Peyer's patch (tissue), 4 donors: ENCODE data around the gene WBP11. TPM values are rescaled to one million over a fixed set of nuclear protein-coding genes. Genes with fewer than 3 reads are reported as not detected.

Experiments used
- DNase-seq, 3 donors: peaks; one replicate each; pipeline ENCODE4 v3.0.0-alpha.2; 2017 to 2019
- H3K27ac ChIP-seq, 4 donors: fragments of 200-600 bp; sonication (generic); one replicate each; pipeline ENCODE4 v1.5.1; 2016 to 2019
- H3K27me3 ChIP-seq, 2 donors: fragments of 200-600 bp; sonication (generic); one replicate each; pipeline ENCODE4 v1.5.1; 2019
- H3K36me3 ChIP-seq, 3 donors: fragments of 200-600 bp; sonication (generic); one replicate each; pipeline ENCODE4 v1.5.1; 2016 to 2019
- H3K4me1 ChIP-seq, 4 donors: fragments of 200-600 bp; sonication (generic); one replicate each; pipeline ENCODE4 v1.5.1; 2016 to 2019
- H3K4me3 ChIP-seq, 4 donors: fragments of 200-600 bp; sonication (generic); 1 replicate in 3 of 4; 2 replicates in 1 of 4; pipeline ENCODE4 v1.5.1; 2016 to 2019; ENCODE audit warnings: mild to moderate bottlenecking in 1 of 4
- H3K9me3 ChIP-seq, 4 donors: fragments of 200-600 bp; sonication (generic); one replicate each; pipeline ENCODE4 v1.5.1; 2016 to 2019; ENCODE audit warnings: mild to moderate bottlenecking in 1 of 4
- POLR2A ChIP-seq, 2 donors: fragments of 450-650 bp; IDR thresholded peaks; one replicate each; pipeline ENCODE4 v1.5.1; 2017; ENCODE audit warnings: antibody characterized with exemption in 2 of 2, mild to moderate bottlenecking in 2 of 2, moderate library complexity in 2 of 2
- total RNA-seq, 4 donors: library from RNA; depleted of rRNA; stranded (reverse); fragments of >200 nt; gene quantifications; one replicate each; pipeline ENCODE4 v1.1.0, GENCODE V29; 2016
- TF ChIP-seq, protein P1 (sequence below), 6 experiments: fragments of 450-650 bp in 4 of 6; fragments of 200-600 bp in 2 of 6; sonication (generic) in 1 of 6; IDR thresholded peaks; one replicate each; pipeline ENCODE4 v1.5.1; 2017 to 2019; ENCODE audit warnings: antibody characterized with exemption in 6 of 6, mild to moderate bottlenecking in 3 of 6, moderate library complexity in 1 of 6

The WBP11 gene
- total RNA-seq, 4 donors from 2014 or later, result 12.3 to 42.9 (median 12.8) TPM

DNA sequence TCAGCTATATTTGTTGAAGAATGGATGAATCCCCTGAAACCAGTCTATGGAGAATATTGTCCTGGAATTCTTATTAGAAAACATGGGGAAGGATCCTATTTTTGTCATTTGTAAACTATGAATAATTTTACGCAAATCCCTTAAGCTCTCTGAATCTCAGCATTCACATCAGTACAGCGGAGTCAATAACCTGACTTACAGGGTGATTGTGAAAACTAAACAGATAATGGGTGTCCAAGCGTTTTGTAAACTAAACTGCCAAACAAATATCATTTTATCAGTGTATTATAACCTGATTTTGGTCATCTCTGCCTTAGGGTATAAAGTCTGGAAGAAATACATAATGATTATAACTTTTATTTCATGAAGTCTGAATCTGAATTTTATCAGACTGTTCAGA, 30.1 kb upstream of the WBP11 start:
- no peak overlapping the region for H3K4me3 ChIP-seq
- no peak for TF ChIP-seq POLR2A (IDR thresholded peaks at IDR 0.05)
- DNase-seq, result no peak

DNA sequence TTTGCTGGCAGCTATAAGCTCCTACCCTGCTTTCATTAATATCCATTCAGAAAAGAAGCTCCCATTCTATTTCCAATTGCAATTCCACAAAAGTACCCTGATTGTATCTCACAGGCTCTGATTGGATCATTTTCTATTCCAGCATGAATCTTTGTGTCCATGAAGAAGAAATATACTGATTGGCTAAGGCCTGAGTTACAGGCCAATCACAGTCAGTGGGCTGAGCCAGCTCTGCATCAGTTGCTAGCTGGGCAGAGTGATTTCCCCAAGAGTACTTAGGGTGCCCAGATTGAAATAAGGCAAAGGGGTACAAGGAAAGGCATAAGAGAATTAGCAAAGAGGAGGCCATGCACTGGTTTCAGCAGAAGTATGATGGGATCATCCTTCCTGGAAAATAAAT, 25.6 kb upstream of the WBP11 start:
- Histone ChIP-seq H3K27me3 (no peaks in the 10 kb centered on the region), H3K36me3 (no peaks in the 10 kb centered on the region), H3K9me3 (no peaks in the 10 kb centered on the region), H3K27ac (no peak overlapping the region), H3K4me3 (no peak overlapping the region), H3K4me1 (no peaks in the 10 kb centered on the region)
- DNase-seq, result no peak
- TF ChIP-seq, protein P1, sequence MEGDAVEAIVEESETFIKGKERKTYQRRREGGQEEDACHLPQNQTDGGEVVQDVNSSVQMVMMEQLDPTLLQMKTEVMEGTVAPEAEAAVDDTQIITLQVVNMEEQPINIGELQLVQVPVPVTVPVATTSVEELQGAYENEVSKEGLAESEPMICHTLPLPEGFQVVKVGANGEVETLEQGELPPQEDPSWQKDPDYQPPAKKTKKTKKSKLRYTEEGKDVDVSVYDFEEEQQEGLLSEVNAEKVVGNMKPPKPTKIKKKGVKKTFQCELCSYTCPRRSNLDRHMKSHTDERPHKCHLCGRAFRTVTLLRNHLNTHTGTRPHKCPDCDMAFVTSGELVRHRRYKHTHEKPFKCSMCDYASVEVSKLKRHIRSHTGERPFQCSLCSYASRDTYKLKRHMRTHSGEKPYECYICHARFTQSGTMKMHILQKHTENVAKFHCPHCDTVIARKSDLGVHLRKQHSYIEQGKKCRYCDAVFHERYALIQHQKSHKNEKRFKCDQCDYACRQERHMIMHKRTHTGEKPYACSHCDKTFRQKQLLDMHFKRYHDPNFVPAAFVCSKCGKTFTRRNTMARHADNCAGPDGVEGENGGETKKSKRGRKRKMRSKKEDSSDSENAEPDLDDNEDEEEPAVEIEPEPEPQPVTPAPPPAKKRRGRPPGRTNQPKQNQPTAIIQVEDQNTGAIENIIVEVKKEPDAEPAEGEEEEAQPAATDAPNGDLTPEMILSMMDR (IDR thresholded peaks at IDR 0.05), result no peak
- TF ChIP-seq POLR2A (IDR thresholded peaks at IDR 0.05), result no peak

More for the DNA sequence above, 30.1 kb upstream of the WBP11 start:
- H3K4me1 ChIP-seq, result no peaks in the 10 kb centered on the region
- no peaks in the 10 kb centered on the region for H3K36me3 ChIP-seq
- no peaks in the 10 kb centered on the region for H3K27me3 ChIP-seq
- no peak overlapping the region for H3K27ac ChIP-seq
- H3K9me3 ChIP-seq, result no peaks in the 10 kb centered on the region

DNA sequence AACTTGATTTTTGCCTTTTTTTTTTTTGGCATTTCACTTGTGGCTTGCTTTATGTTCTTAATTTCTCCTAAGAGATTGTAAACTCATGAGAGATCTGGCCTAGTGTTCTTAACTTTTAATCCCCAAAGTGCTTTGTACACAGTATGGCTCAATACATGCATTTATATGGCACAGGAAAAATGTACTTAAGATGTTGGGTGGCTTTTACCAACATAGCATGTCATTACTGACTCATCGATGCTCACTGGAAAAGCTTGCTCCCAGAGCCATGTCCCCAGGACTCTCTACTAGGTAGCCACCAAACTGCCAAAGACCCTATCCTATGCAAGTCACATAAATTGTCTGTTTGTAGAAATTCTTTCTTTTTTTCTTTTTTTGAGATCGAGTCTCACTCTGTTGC, 23.8 kb upstream of the WBP11 start:
- Histone ChIP-seq H3K27ac (no peak overlapping the region), H3K4me1 (no peaks in the 10 kb centered on the region), H3K36me3 (no peaks in the 10 kb centered on the region), H3K9me3 (no peaks in the 10 kb centered on the region), H3K27me3 (no peaks in the 10 kb centered on the region), H3K4me3 (no peak overlapping the region)
- DNase-seq, result no peak
- TF ChIP-seq, protein P1 (IDR thresholded peaks at IDR 0.05), result no peak
- TF ChIP-seq POLR2A (IDR thresholded peaks at IDR 0.05), result no peak

DNA sequence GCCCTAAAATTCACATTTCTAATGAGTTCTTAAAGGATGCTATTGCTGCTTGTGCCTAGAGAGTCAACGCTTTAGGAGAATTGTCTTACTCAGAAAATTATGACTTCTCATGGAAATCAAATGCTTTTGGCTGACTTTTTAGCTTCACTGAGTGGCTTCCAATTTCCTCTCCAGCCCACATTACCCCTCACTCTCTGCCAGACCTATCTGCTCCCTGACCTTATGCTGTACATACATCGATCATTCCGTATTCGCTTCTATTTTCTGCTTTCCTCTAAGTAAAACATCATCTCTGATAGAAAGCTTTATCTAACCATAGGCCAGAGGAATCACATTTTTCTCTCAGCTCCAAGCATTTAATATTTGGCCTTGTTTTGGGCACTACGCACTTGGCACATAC, 23.2 kb upstream of the WBP11 start:
- H3K27me3 ChIP-seq, result no peaks in the 10 kb centered on the region
- H3K4me1 ChIP-seq, result no peaks in the 10 kb centered on the region
- H3K36me3 ChIP-seq, result no peaks in the 10 kb centered on the region
- H3K9me3 ChIP-seq, result no peaks in the 10 kb centered on the region
- DNase-seq, result no peak
- H3K4me3 ChIP-seq, result no peak overlapping the region
- no peak overlapping the region for H3K27ac ChIP-seq
- TF ChIP-seq, protein P1 (IDR thresholded peaks at IDR 0.05), result no peak
- TF ChIP-seq POLR2A (IDR thresholded peaks at IDR 0.05), result no peak

DNA sequence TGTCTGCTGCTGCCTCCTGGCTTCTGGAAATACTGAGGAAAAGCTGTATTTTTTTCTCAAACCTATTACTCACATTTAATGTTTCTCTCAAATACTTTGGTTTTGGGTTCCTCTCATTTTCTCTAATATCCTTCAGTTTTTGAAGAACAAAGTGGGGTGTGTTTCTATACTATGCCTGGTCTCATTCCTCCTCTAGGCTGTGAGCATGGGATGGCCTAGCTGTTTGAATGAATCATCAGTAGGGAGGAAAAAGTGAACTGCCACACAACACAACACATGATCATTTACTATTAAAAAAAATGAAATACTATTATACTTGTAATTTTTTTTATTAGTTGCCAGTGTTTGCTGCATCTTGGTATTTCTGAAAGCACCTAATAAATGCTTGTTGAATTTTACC, 22.0 kb upstream of the WBP11 start:
- no peaks in the 10 kb centered on the region for H3K27me3 ChIP-seq
- DNase-seq, result no peak
- TF ChIP-seq, protein P1 (IDR thresholded peaks at IDR 0.05), result no peak
- no peak for TF ChIP-seq POLR2A (IDR thresholded peaks at IDR 0.05)
- H3K27ac ChIP-seq, result no peak overlapping the region
- H3K9me3 ChIP-seq, result no peaks in the 10 kb centered on the region
- H3K4me3 ChIP-seq, result no peak overlapping the region
- no peaks in the 10 kb centered on the region for H3K4me1 ChIP-seq
- H3K36me3 ChIP-seq, result no peaks in the 10 kb centered on the region

DNA sequence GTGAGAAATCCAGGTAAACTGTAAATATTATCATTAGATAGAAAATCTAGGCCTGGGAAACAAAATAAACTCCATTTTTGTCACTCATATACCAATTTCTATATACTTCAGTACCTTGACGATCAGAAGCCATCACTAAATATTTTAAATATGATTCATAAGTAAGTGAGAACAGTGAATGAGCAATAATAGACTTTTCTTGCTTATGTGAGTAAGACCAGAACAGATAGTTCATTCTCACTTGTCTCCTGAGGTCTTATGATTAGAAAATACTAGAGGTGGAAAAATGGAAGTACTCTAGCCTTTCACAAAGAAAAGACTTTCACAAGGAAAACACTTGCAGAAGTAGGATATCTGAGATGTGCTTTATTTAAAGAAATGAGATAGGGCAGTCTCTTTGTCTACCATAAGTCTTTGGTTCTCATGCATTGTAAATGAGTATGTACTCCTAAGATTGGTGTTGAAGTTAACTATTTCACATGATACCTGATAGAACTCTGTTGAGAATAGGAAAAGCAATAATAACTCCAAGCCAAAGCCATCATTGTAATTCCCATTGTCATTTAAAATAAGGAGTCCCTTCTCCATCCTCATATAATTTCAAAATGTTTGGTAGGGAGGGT, 20.8 kb upstream of the WBP11 start:
- Histone ChIP-seq H3K4me1 (no peaks in the 10 kb centered on the region), H3K9me3 (no peaks in the 10 kb centered on the region), H3K36me3 (no peaks in the 10 kb centered on the region), H3K27me3 (no peaks in the 10 kb centered on the region), H3K27ac (no peak overlapping the region), H3K4me3 (no peak overlapping the region)
- no peak for DNase-seq
- TF ChIP-seq, protein P1 (IDR thresholded peaks at IDR 0.05), result no peak
- TF ChIP-seq POLR2A (IDR thresholded peaks at IDR 0.05), result no peak
